Stomach (tissue), 4 donors: Measurements from ENCODE around the gene GUK1.

Source experiments
- CTCF ChIP-seq, 7 experiments: fragments of 450-650 bp in 4 of 7; fragments of 200-600 bp in 3 of 7; sonication (generic) in 3 of 7; IDR thresholded peaks; one replicate each; pipeline ENCODE4 v1.5.1; 2016 to 2019; ENCODE audit warnings: antibody characterized with exemption in 7 of 7, control low read depth in 2 of 7, mild to moderate bottlenecking in 1 of 7
- EP300 ChIP-seq: sonication (generic); formaldehyde crosslinking; IDR thresholded peaks from one replicate; pipeline ENCODE4 v1.6.1; 2017; ENCODE audit warnings: antibody characterized with exemption
- POLR2AphosphoS5 ChIP-seq, 3 donors: sonication (generic); formaldehyde crosslinking; IDR thresholded peaks; one replicate each; pipeline ENCODE4 v1.6.1; 2016; ENCODE audit warnings: antibody characterized with exemption in 3 of 3

- TF ChIP-seq EP300: no peak
- TF ChIP-seq CTCF (IDR thresholded peaks at IDR 0.05): no peak
- no peak for TF ChIP-seq POLR2AphosphoS5 (IDR thresholded peaks at IDR 0.05)
These were observed 34.6 kb downstream of the GUK1 start for GRCh38 chr1:228174482-228175315.
